HG03558 (cell line): ENCODE data around the gene ATP6V1F.

ENCODE experiments used
- ATAC-seq: cut with Tn5 transposase; IDR thresholded peaks from one replicate; pipeline ENCODE4 v1.9.1; 2021; ENCODE audit warnings: moderate number of reproducible peaks; ENCODE audit not compliant: unreplicated experiment; ENCODE audit errors: extremely low read depth

Gene ATP6V1F

GRCh38 chr7:128835231-128835751, 27.4 kb upstream of the ATP6V1F start:
- ATAC-seq, result no peak

- ATAC-seq, result no peak
Measured at GRCh38 chr7:128835790-128836641, 26.6 kb upstream of the ATP6V1F start.

- ATAC-seq, result no peak
Measured at GRCh38 chr7:128836729-128837348, 25.8 kb upstream of the ATP6V1F start.

- no peak for ATAC-seq
Measured at GRCh38 chr7:128837521-128837921, 25.1 kb upstream of the ATP6V1F start.

- ATAC-seq, result no peak
Measured at GRCh38 chr7:128838109-128838779, 24.4 kb upstream of the ATP6V1F start.

- no peak for ATAC-seq
Measured at GRCh38 chr7:128838981-128839731, 23.5 kb upstream of the ATP6V1F start.

GRCh38 chr7:128839751-128840177, 22.9 kb upstream of the ATP6V1F start:
- ATAC-seq, result no peak

- no peak for ATAC-seq
Measured at GRCh38 chr7:128840326-128841170, 22.1 kb upstream of the ATP6V1F start.

GRCh38 chr7:128841171-128841690, 21.4 kb upstream of the ATP6V1F start:
- no peak for ATAC-seq

- no peak for ATAC-seq
Measured at GRCh38 chr7:128841921-128842673, 20.6 kb upstream of the ATP6V1F start.

- ATAC-seq, result no peak
Measured at GRCh38 chr7:128842674-128843641, 19.7 kb upstream of the ATP6V1F start.

- no peak for ATAC-seq
Measured at GRCh38 chr7:128843938-128844621, 18.6 kb upstream of the ATP6V1F start.

- ATAC-seq, result no peak
Measured at GRCh38 chr7:128844777-128845311, 17.8 kb upstream of the ATP6V1F start.

GRCh38 chr7:128845475-128845874, 17.2 kb upstream of the ATP6V1F start:
- ATAC-seq, result no peak

- no peak for ATAC-seq
Measured at GRCh38 chr7:128845987-128846386, 16.7 kb upstream of the ATP6V1F start.

GRCh38 chr7:128846781-128847444, 15.7 kb upstream of the ATP6V1F start:
- ATAC-seq, result no peak
